NCI-H226 (cell line): ENCODE results near the gene IGF1R.
"Not testable (repeated sequence)": the region's sequence is repeated elsewhere in the genome, so short reads cannot be mapped to it uniquely, and the experiment has no call there.

Experiments
- DNase-seq: peaks from one replicate; pipeline ENCODE4 v3.0.0-alpha.2; 2015

IGF1R gene

DNA sequence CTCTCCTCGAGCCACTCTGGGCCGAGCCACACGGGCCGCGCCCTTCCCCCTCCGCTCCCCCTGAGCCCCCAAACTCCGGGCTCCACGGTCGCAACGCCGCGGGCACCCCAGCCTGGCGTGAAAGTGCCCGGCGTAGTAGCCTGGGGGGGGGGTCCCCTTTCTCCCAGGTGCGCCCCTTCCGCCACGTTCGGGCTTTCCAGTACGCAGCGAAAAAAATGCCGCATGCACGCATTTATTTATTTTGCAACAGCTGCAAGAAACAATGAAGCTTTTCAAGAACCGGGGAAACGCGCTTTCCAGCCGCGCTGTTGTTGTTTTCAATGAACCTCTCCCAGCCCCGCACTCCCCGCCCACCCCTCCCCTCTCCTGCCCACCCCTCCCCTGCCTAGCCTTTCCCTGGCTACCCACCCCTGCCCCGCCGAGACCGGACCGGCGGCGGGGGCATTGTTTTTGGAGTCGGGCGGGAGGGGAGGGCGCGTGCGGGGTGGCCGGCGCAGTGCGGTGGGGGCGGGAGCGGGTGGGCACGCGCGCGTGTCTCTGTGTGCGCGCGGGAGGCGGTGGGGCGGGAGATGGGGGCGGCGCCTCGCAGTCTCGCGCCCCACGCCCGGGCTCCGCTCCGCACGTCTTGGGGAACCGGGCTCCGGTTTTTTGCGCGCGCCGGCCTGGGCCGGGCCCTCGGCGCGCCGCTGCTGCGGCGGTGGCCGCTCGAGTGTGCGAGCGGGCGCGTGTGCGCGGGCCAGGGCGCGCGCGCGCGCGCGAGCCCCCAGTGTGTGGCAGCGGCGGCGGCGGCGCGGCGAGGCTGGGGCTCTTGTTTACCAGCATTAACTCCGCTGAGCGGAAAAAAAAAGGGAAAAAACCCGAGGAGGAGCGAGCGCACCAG, at the start of gene IGF1R:
Gene IGF1R (plus strand): TSS at position 766 of the 880 bp plus-strand sequence. CDS start 1,043 bp downstream, outside the sequence.
- peak; percentile 95 for DNase-seq

DNA sequence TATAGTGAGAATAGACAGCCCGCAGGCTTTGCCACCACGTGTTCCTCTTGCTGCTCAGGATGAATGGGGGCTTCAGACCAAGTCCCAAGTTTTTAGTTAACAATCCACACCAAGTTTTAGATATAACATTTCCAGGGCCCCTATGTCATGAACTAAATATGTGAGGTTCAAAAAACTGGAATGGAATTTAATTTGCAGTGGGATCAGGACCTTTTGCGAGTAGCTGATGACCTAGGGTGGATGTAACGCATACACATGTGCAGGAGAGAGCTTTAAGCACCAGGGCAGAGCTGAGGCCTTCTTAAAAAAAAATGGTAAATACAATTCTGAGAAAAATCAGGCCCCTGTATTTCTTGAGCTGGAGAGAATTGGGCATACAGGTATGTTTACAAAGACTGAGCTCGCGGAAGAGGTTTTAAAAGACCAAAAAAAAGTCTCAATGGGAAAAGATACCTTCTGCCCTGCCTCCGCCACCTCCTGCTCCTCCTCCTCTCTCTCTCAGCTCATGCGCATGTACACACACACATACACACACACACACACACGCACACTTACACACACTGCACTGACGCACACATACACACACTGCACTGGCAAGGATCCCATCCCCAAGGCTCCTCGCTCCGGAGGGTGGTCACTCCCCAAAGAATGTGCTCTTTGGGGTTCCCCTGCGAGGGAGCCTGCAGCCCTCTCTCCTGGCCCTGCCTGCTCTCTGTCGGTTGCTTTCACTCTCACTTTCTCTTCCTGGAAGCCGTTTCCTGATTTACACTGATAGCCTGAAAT, 48.2 kb upstream of the IGF1R start:
- DNase-seq, result peak; percentile 58

DNA sequence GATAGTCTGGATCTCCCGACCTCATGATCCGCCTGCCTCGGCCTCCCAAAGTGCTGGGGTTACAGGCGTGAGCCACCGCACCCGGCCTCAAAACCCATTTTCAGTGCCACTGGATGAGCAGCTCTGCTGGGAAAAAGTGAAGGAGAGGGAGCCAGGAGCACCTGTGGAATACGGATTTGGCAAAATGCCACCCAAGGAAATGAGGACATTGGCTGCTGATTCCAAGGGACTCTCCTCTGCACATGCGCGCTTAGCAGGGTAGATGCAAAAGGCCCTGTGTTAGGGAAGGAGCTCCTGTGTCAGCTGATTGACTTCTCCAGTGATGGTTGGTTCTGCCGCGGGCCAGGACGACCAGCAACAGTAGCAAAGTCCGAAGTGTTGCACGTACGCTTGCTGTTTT, 43.4 kb upstream of the IGF1R start:
- no peak for DNase-seq

DNA sequence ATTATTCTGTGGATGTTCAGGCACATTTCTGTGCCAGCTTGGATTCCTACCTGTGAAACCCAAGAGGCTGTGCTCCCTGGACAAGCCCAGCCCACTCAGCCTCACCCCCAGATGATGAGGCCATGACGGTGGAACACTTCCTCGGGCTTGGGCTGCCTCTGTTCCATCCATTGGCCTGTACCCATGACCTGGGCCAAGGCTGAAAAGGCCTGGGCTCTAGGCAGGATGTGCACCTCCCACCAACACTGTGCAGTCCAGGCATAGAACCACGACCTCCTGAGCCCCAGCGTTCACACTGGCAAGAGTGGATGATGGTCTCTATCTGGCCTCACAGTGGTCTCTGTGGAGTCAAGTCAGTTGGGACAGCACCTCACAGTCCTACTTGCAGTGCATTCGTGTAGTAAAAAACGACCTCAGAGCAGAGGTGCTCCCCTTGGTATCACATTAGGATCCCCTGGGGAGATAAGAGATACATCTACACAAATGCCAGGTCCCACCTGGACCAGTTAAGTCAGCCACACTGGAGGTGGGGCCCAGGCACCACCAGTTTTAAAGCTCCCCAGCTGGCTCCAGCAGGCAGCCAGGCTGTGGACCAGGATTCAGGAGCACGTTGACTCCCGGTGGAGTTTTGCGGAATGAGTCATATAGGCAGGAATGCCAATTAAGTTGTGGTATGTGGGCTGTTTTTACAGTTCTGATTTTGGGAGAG, 39.0 kb upstream of the IGF1R start:
- DNase-seq, result peak; percentile 83

DNA sequence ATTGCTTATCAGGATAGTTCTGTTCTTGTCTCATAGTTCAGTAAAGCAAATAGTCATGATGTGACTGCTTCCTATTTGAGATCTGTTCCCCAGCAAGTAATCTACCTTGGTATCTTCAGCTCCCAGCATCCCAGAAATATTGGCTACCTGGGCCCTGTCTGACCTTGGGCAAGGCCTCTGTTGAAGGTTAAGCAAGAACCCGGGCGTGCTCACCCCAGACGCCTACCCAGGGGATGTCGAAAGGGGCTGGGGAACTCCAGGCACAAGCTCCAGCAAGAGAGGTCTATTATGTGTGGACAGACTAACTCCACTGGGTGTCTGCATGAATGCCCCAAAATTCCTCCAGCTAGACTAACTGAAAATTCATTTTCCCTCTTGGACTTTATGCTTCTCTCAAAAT, 37.3 kb upstream of the IGF1R start:
- DNase-seq, result no peak

DNA sequence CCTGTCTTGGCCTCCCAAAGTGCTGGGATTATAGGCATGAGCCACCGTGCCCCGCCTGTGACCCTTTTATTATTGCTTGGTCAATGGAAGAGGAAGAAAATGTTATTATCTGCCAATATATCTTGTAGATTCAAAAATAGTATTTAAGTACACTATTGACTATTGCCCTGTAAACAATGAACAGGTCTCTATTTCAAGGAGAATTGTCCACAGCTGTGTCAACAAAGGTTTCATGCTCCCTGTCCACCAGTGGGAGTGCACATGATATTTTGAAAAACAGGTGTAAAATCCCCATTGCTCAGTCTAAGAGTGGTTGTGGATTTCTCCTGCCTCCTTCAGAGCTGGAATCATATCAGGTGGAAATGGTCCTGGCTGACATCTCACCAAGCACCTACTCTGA, 36.5 kb upstream of the IGF1R start:
- no peak for DNase-seq

DNA sequence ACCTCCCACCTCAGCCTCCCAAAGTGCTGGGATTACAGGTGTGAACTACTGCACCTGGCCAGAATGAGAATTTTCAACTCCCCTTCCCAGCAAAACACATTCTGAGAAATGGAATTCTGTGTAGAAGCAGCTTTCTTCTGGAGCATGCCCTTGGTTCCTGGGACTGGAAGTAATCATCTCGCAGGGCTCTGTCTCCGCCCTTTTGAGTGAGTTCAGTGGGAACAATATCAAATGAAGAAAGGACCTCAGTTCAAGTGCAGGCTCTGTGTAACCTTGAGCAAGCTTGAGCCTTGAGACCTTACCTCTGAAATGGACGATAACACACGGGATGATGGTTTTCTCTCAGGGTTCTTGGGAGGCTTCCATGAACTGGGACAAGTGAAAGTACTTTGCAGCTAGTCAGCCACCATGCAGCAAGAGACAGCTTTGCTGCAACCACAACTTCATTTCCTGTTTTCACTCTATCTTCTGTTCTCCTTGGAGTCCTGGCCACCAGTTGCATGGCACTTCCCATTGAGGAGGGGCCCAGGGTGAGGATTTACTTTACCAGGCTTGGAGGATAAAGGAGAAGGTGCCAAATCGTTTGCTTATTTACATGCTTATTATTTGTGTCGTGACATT, 35.7 kb upstream of the IGF1R start:
- no peak for DNase-seq

DNA sequence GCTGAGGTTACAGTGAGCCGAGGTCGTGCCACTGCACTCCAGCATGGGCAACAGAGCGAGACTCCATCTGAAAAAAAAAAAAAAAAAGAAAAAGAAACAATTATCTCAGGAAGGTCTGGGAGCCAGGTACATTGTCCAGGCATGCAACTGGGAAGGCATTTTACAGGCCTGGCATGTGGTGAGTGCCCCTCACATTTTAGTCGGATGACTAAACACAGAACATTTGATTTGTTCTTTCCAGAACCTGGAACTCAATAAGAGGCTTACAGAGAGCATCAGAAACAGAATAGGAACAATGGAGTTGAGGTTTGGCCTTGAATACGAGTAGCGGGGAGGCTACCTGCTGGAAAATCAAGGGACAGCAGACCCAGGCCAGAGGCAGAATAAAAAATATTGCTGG, 33.7 kb upstream of the IGF1R start:
- no peak for DNase-seq

DNA sequence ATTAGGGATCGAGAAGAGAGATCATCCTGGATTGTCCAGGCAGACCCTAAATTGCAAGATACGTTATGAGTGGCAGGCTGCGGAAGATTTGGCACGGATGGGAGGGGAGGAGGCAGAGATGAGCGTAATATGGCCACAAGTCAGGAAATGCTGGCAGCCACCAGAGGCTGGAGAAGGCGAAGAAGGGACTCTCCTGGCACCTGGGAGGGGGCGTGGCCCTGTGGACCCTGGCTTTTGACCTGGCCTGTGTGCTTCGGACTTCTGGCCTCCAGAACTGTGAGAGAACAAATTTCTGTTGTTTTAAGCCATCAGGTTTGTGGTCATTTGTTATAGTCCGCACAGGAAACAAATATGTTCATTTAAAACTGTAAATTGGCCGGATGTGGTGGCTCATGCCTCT, 31.9 kb upstream of the IGF1R start:
- no peak for DNase-seq

DNA sequence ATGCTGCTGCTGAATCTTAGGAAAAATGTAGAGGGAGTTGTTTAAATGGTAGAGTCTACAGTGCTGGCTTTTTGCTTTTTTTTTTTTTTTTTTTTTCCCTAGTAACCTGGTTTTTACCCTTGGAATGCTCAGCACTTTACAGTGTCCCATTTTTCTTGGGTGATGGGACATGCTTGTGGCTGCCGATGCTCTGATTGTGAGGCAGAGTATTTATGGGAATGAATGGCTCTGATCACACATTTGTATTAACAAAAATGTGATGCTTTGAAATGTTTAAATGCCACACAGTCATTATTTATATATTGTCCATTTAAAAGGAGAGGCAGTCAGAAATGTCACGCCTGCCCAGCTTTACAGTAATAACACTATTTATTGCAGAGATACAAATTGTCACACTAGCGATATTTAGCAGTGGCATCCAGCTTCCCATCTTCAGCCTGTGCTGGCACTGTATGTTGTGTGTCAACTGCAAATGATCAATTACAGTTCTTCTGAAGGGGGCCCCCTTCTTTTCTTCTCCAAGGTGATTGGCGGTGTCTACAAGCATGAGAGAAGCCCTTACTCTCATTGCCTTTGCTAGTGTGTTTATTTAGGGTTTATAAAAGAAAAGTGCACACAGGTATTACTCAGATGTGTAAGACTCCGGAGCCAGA, 30.9 kb upstream of the IGF1R start:
- no peak for DNase-seq

DNA sequence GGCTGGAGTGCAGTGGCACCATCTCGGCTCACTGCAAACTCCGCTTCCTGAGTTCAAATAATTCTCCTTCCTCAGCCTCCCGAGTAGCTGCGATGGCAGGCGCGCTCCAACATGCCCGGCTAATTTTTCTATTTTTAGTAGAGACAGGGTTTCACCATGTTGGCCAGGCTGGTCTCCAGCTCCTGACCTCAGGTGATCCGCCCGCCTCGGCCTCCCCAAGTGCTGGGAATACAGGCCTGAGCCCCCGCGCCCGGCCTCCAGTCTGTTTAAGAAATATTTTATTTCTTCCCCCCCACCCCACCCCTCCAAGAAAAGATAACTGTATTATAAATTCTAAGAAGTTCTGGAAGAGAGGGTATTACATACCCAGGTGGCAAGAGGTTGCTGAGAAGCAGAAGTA, 29.8 kb upstream of the IGF1R start:
- not testable (repeated sequence) for DNase-seq

DNA sequence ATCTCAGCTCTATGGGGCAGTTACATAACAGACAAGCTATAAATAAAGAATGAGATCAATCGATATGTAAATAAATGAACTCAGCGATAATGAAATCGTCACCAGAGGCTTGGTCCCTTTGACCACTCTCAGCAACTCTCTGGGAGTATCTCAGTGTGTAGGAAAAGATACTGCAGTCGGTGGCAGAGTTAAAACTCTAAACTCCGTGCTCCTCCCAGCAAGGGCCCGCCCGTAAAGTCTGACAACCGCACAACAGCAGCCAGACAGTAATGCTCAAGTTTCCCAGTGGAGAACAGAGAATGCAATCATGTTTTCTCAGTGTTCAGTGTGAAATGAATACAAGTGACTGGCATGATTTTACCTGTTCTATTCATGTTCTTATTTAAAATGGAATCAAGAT, 28.3 kb upstream of the IGF1R start:
- DNase-seq, result no peak

DNA sequence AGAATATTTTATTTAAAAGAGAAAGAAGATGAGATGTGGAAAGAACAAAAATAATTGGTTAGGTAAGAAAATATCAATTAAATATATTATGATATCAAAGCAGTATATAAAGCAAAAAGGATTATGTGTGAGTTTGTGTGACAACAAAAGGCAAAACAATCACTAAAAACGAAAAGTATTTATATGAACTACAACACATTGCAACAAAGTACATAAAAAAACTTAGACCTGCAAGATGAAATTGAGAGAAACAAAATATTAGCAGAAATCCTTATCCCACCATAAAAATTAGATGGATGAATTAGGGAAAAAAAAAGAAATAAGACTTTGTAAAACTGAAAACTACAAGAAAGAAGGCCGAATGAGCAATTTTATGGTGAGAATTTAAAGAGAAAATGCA, 27.3 kb upstream of the IGF1R start:
- DNase-seq, result no peak

DNA sequence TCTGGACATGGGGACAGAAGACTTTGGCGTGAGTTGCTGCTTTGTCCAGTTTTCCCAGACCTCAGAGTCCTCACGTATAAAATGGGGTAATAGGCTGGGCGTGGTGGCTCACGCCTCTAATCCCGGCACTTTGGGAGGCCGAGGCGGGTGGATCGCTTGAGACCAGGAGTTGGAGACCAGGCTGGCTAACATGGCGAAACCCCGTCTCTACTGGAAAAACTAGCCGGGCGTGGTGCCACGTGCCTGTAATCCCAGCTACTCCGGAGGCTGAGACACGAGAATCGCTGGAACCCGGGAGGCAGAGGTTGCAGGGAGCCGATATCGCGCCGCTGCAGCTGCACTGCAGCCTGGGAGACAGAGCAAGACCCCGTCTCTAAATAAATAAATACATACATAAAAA, 22.7 kb upstream of the IGF1R start:
- DNase-seq, result no peak

DNA sequence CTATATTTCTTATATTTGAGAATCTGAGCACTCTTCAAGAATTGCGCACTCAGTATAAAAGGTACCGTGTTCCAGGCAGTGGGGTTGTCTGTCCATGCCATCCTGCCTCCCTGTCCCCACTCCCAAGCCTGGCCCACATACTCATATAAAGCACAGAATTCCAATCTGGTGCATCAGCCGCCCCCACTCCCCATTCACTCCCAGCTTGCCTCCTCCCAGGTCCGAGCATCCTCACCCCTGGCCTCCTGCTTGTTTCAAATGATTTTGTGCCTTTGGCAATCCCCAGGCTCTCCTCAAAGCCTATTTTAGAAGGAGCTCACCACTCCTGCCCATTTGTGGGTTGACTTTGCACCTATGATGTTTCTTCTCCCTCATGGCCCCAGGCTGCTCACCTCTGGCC, 22.2 kb upstream of the IGF1R start:
- DNase-seq, result no peak

DNA sequence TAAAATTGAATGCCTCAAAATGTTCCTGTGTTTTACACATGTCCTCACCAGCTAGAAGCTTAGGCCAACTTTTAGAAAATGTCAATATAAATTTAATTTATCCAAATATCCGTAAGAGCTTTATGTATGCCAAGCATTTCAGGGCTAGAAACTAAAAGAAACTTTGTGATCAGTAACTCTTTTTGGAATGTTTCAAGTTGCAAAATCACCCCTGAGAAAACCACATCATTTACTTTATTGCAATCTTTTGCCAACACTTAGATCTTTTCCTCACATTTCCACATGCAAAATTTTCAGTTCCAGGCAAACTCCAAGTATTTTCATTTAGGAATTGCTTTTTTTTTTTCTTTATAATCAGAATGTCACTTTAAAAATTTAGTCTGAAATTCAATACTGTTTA, 20.1 kb upstream of the IGF1R start:
- no peak for DNase-seq

DNA sequence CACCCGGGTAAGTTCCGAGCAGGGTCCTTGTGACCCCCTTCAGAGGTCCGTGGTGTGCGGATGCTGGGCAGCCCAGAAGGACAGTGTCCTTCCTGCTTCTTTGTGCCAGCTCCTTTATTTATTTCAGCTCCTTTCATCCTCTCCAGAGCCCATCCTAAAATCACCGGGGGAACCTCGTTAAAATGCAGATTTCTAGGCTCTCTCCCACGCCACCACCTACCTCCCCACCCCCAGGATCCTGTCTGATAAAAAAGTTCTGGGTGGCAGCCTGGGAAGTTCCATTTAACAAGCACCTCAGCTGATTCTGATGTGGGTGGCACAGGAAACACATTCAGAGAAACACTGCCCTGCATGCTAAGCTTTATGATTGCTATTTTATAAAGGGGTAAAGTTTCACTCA, 12.5 kb upstream of the IGF1R start:
- no peak for DNase-seq

DNA sequence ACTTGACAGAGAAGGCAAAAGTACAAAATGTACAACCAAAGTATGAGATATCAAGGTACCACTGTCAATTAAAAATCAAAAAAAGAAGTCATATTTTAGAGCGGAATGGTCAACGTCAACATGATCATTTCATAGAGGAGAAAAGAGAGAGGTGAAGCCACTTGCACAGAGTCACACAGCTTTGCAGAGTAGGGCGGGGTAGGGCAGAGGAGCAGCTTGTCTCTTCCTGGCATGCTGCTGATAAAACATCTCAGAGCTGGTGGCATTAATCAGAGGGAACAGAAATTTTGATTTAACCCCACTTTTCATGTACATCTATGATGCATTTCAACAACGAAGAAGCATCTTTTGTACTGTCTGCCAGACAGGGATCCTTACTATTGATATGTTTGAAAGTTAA, 5.2 kb upstream of the IGF1R start:
- no peak for DNase-seq

DNA sequence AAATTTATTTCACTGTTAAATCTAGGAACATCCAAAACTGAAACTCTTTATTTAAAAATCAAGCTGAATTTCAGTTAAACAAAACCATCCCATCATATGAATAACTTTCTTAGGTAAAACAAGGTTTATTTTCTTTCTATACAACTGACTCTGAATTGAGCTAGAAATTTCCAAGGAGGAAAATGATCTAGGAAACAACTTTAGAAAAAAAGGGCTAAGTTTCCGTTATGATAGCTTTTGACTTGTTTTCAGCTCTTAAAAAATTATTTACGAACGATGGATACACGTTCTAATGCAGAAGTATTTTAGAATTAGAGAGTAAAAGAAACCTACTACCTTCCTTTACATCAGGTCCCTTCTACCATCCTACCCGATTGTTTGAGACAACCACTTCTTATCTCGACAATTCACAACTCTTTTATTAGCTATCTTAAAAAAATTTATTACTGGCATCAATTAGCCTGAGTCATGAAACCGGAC, 1.8 kb upstream of the IGF1R start:
- DNase-seq, result no peak

DNA sequence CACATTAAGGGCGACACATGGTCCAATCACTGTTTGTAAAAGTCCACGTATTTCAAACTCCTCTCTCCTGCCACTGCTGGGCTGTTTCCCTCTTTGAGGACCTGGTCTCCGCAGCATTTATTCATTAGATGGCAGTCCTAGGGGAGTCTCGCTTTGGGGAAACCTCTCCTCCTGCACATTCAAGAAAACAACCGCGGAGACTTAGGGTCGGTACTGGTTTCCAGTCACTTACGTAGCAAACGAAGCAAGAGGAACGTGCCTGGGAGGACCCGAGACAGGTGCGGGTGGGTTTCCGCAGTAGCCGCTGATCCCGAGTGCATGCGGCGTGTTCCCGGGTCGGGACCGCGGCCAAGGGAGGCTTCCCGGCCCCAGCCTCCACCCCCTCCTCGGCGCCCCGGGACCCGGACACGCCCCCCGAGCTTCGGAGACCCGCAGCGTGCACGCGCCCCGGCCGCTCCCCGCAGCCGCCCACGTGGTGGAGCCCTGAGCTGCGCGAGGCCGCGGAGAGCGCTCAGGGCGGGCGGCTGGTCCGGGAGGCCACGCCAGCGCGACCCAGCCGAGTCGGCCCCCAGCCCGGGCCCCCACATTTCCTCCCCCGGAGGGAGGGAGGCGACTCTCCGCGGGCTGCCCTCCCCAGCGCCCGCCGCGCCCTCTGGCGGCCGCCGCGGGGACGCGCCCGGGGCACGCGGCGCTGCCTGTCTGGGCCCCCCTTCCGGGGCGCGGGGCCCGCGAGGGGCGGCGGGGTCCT, 1.1 kb upstream of the IGF1R start:
- peak; percentile 62 for DNase-seq

DNA sequence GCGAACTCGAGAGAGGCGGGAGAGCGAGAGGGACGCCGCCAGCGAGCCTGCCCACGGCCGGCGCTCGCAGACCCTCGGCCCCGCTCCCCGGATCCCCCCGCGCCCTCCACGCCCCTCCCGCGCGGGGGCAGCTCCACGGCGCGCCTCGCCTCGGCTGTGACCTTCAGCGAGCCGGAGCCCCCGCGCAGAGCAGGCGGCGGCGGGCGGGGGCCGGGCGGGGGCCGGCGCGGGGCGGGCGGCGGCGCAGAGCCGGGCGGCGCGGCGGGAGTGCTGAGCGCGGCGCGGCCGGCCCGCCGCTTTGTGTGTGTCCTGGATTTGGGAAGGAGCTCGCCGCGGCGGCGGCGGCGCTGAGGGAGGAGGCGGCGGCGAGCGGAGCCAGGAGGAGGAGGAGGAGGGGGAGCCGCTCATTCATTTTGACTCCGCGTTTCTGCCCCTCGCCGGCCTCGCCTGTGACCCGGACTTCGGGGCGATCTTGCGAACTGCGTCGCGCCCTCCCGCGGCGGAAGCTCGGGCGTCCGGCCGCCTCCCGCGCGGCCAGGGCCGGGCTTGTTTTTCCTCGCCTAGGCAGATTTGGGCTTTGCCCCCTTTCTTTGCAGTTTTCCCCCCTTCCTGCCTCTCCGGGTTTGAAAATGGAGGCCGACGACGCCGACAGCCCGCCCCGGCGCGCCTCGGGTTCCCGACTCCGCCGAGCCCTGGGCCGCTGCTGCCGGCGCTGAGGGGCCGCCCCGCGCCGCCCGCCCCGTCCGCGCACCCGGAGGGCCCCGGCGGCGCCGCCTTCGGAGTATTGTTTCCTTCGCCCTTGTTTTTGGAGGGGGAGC, 524 bp downstream of the IGF1R start:
- peak; percentile 54 for DNase-seq
